ENCODE data around the gene GABRB1.

Gene GABRB1

DNA sequence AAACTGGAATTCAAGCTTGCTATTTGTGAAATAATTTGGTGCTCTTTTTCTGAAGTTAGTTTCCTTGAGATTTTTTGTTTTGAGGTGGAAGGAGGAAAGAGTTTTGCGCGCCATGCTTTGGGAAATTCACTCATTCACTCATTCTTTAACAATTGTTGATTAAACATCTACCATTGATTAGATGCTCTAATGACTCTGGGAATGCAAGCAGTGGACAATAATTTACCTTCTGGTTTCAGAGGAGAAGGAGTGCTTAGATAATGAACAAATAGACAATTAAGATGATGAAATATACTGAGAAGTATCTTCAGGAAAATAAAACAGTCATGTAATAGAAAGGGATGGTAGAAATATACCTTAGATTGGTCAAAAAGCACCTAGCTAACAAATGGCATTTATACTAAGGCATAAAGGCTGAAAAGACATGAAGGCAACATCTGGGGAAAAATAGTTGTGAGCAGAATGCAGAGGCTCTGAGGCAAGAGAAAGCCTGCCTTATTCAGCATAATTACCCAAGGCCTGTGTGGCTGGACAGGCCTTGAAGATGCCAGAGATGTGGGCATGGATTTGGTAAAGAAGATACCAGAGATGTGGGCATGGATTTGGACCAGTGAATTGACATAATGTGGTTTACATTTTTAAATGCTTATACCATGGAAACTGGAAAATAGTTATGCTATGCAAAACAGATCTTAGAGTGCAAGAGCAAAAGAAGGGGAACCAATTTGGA is 434.9 kb downstream of the GABRB1 start:
- Histone ChIP-seq H3K9me3 (no peaks in the 10 kb centered on the region), H3K4me1 (peaks cover 0 to 9% (median 3%) of the 10 kb centered on the region in 4 donors), H3K27ac (no peak overlapping the region), H3K36me3 (no peaks in the 10 kb centered on the region), H3K27me3 (no peaks in the 10 kb centered on the region), H3K4me3 (no peak overlapping the region)
- intact Hi-C loops (cut with DNase I; ENCODE audit: low total_unique reads), result no loop called here
- TF ChIP-seq, protein P1, sequence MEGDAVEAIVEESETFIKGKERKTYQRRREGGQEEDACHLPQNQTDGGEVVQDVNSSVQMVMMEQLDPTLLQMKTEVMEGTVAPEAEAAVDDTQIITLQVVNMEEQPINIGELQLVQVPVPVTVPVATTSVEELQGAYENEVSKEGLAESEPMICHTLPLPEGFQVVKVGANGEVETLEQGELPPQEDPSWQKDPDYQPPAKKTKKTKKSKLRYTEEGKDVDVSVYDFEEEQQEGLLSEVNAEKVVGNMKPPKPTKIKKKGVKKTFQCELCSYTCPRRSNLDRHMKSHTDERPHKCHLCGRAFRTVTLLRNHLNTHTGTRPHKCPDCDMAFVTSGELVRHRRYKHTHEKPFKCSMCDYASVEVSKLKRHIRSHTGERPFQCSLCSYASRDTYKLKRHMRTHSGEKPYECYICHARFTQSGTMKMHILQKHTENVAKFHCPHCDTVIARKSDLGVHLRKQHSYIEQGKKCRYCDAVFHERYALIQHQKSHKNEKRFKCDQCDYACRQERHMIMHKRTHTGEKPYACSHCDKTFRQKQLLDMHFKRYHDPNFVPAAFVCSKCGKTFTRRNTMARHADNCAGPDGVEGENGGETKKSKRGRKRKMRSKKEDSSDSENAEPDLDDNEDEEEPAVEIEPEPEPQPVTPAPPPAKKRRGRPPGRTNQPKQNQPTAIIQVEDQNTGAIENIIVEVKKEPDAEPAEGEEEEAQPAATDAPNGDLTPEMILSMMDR (IDR thresholded peaks at IDR 0.05), result no peak
- DNase-seq, result no peak

DNA sequence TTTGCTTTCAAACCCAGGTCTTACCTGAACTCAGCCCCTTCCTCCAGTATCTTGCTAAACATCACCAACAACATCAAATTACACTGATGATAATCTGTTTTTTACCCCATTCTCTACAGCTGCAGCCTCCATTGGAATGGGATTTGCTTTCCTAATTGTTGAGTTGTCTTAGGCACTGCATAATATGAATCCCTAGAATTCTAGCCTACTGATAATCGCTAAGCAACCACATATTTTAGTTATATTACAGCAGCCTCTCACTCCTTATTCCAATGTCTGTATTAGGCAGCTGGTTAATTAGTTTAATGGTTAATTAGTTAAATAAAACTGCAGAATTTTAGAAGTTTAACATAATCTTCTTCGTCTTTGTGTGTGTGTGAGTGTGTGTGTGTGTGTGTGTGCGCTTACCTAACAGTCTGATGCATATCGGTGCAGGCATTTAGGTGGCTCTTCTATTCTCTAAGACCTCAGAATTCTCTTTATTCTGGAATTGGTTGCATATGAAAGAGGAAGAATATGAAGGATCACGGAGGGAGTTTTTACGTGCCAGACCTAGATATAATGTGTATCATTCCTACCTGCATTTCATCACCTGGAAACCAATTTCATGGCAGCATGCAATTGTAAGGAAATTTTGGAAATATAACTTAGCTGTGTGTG is 437.5 kb downstream of the GABRB1 start:
- no peak for DNase-seq
- intact Hi-C loops (cut with DNase I; ENCODE audit: low total_unique reads), result no loop called here
- Histone ChIP-seq H3K27me3 (no peaks in the 10 kb centered on the region), H3K9me3 (no peaks in the 10 kb centered on the region), H3K4me1 (no peaks in the 10 kb centered on the region), H3K4me3 (no peak overlapping the region), H3K36me3 (no peaks in the 10 kb centered on the region), H3K27ac (no peak overlapping the region)
- TF ChIP-seq, protein P1 (IDR thresholded peaks at IDR 0.05), result no peak

DNA sequence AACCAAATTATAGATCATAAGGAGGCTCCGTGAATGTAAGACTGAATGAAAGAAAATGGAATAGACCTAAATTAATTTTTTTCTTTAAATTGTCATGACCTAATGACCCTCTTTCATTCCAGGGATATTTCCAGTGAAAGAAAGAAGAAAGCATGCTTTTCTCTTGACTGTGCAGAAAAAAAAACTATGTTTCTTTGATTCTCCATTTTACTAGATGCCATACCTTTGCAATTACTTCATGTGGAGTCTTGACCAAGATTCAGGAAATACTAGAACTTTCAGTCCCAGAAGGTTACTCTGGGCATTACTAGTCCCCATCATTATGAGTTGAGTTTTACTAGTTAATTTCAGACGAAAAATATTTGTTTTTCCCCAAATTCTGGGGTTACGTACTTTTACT is 438.6 kb downstream of the GABRB1 start:
- H3K9me3 ChIP-seq, result no peaks in the 10 kb centered on the region
- no peak for DNase-seq
- H3K4me1 ChIP-seq, result no peaks in the 10 kb centered on the region
- no peaks in the 10 kb centered on the region for H3K36me3 ChIP-seq
- no peak overlapping the region for H3K27ac ChIP-seq
- H3K4me3 ChIP-seq, result no peak overlapping the region
- intact Hi-C loops (cut with DNase I; ENCODE audit: low total_unique reads), result no loop called here
- TF ChIP-seq, protein P1 (IDR thresholded peaks at IDR 0.05), result no peak
- no peaks in the 10 kb centered on the region for H3K27me3 ChIP-seq

DNA sequence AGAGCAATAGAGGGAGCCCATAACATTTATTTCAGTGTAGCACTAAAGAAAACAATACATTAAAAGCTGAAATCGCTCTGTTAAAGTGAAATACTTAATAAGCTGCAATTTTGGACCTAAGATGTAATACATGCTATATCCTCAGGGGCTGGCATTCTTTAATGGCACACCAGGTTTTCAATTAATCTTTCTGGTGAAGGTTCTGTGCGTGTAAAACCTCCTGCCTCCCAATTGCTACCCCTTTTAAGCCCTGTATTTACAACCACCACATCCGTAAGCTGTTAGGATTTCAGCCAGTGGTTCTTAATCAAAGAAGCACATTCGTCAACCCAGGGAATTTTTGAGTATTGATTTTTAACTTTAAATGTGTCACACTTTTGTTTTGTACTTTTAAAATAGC is 439.7 kb downstream of the GABRB1 start:
- no peak for DNase-seq
- H3K36me3 ChIP-seq, result no peaks in the 10 kb centered on the region
- H3K4me1 ChIP-seq, result no peaks in the 10 kb centered on the region
- no peaks in the 10 kb centered on the region for H3K27me3 ChIP-seq
- H3K4me3 ChIP-seq, result no peak overlapping the region
- no peak overlapping the region for H3K27ac ChIP-seq
- H3K9me3 ChIP-seq, result no peaks in the 10 kb centered on the region
- intact Hi-C loops (cut with DNase I; ENCODE audit: low total_unique reads), result no loop called here
- TF ChIP-seq, protein P1 (IDR thresholded peaks at IDR 0.05), result no peak

DNA sequence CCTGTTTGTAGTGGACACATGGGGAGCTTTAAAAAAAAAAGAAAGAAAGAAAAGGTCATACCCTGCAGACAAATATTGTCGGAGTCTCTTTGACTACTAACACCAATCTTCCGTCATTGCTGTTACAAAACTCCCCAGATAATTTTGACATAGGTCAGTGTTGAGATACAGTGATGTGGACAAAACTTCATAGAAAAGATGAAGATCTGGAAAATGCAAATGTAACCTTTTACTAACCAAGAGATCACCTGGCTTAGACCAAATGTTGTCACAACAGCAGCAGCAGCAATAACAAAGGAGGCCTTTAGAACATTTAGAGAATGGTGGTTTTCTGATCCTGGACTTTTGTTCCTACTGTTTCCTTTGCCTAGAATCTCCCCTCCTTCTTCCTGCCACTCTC is 440.2 kb downstream of the GABRB1 start:
- DNase-seq, result no peak
- TF ChIP-seq, protein P1 (IDR thresholded peaks at IDR 0.05), result no peak
- H3K36me3 ChIP-seq, result no peaks in the 10 kb centered on the region

More for the DNA sequence above, 440.2 kb downstream of the GABRB1 start:
- H3K4me1 ChIP-seq, result no peaks in the 10 kb centered on the region
- H3K9me3 ChIP-seq, result no peaks in the 10 kb centered on the region
- H3K27me3 ChIP-seq, result no peaks in the 10 kb centered on the region
- no peak overlapping the region for H3K4me3 ChIP-seq
- intact Hi-C loops (cut with DNase I; ENCODE audit: low total_unique reads), result no loop called here
- no peak overlapping the region for H3K27ac ChIP-seq

All from tibial artery (tissue), 4 donors.